K562 (cell line): Measurements from ENCODE around the gene PRR7. TPM values are rescaled to one million over a fixed set of nuclear protein-coding genes. Genes with fewer than 3 reads are reported as not detected.
A peak's percentile ranks its signal among the peaks of the same experiment; 100 is the strongest.

ENCODE experiments used
- CSDE1 ChIP-seq, 2 experiments: fragments of 450-650 bp; IDR thresholded peaks; 2 replicates each; pipeline ENCODE4 v1.6.1; 2016; ENCODE audit warnings: mild to moderate bottlenecking in 1 of 2
- CTBP1 ChIP-seq: fragments of 450-650 bp; IDR thresholded peaks from 2 replicates; pipeline ENCODE4 v1.6.1; 2016; ENCODE audit warnings: borderline replicate concordance
- GABPA ChIP-seq: fragments of 200-800 bp; sonication (Bioruptor generic); conservative IDR thresholded peaks from 2 replicates; pipeline ENCODE4 v1.6.1; 2016; ENCODE audit warnings: low read depth, missing genetic modification characterization, missing compliant biosample characterization
- NELFE ChIP-seq: IDR thresholded peaks from 2 replicates; pipeline ENCODE4 v1.6.1; 2011; ENCODE audit warnings: mild to moderate bottlenecking; ENCODE audit not compliant: insufficient read depth, insufficient read length
- RBM14 ChIP-seq: fragments of 200-400 bp; formaldehyde crosslinking; IDR thresholded peaks from 2 replicates; pipeline ENCODE4 v1.6.1; 2018; ENCODE audit warnings: low read depth, mild to moderate bottlenecking, low read length, moderate library complexity, borderline replicate concordance; ENCODE audit not compliant: insufficient read depth
- RFX1 ChIP-seq: fragments of 450-650 bp; IDR thresholded peaks from 2 replicates; pipeline ENCODE4 v1.6.1; 2016; ENCODE audit warnings: mild to moderate bottlenecking, moderate library complexity
- TAF15 ChIP-seq: fragments of 200-400 bp; formaldehyde crosslinking; IDR thresholded peaks from 2 replicates; pipeline ENCODE4 v1.6.1; 2017; ENCODE audit warnings: mild to moderate bottlenecking, low read depth, low read length, moderate library complexity
- TRIM24 ChIP-seq, 2 experiments: fragments of 450-650 bp; IDR thresholded peaks; 2 replicates each; pipeline ENCODE4 v1.6.1; 2016
- ZNF12 ChIP-seq: sonication (generic); formaldehyde crosslinking; IDR thresholded peaks from 2 replicates; pipeline ENCODE4 v1.4.0; 2020; ENCODE audit warnings: mild to moderate bottlenecking, missing genetic modification reagents
- polyA plus RNA-seq, 8 experiments: library from polyadenylated mRNA; depleted of rRNA in 4 of 8; stranded (reverse) in 5 of 8; unstranded in 3 of 8; fragments of >200 nt; fragmentation: Nextera tagmentation in 2 of 8; fragmentation: Illumina TruSeq in 1 of 8; extraction: Ambion mirVana in 2 of 8; extraction: Trizol in 1 of 8; gene quantifications; 2 replicates each; pipeline versions ENCODE4 v1.2.1 to v1.2.3, GENCODE V29; 2011 to 2014; ENCODE audit warnings: inconsistent platforms in 1 of 8, missing spikeins in 1 of 8
- total RNA-seq, 7 experiments: library from RNA; depleted of rRNA in 6 of 7; stranded (reverse); fragments of >200 nt in 6 of 7; fragmentation: Illumina TruSeq in 2 of 7; extraction: Trizol in 2 of 7; gene quantifications; 2 replicates each; pipeline versions ENCODE4 v1.2.1 to v1.2.3, GENCODE V29; 2011 to 2021; ENCODE audit warnings: low replicate concordance in 1 of 7
- TF ChIP-seq, protein P1 (sequence below): fragments of 150-350 bp; conservative IDR thresholded peaks from 2 replicates; pipeline ENCODE4 v1.6.1; 2014; ENCODE audit warnings: low read length
- TF ChIP-seq, protein P2 (sequence below): sonication (generic); formaldehyde crosslinking; IDR thresholded peaks from 2 replicates; pipeline ENCODE4 v1.8.1; 2023; ENCODE audit warnings: mild to moderate bottlenecking, missing genetic modification reagents
- TF ChIP-seq, protein P3 (sequence below): fragments of 200-800 bp; sonication (Bioruptor generic); IDR thresholded peaks from 2 replicates; pipeline ENCODE4 v1.6.1; 2016; ENCODE audit warnings: missing genetic modification characterization, missing compliant biosample characterization

Gene PRR7
- total and polyA plus RNA-seq, 9 of the 15 experiments (the other 6 are each of a cell fraction or from before 2014, with no cell fraction given), result 0.80 to 11.3 (median 10.4) TPM; not detected in 4

DNA sequence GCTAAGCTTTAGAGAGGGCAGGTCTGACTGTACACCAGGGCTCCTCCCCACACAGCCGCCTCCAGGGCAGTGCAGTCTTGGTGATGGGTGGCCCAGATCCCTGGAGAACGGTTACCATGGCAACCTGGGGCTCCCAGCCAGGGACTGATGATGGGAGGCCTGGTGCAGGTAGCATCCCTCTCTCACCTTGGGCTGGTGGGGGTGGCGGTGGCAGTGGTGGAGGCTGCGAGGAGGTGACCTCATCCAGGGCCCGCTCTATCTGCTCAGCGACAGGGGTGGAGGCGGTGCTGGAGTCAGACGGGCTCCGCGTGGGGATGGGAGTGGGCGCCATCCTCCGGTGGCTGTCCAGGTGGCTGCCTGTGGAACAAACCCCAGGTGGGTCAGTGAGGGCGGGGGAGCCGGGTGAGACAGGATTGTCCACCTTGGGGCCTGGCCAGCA, 12.3 kb downstream of the PRR7 start (continued):
- TF ChIP-seq, protein P1, sequence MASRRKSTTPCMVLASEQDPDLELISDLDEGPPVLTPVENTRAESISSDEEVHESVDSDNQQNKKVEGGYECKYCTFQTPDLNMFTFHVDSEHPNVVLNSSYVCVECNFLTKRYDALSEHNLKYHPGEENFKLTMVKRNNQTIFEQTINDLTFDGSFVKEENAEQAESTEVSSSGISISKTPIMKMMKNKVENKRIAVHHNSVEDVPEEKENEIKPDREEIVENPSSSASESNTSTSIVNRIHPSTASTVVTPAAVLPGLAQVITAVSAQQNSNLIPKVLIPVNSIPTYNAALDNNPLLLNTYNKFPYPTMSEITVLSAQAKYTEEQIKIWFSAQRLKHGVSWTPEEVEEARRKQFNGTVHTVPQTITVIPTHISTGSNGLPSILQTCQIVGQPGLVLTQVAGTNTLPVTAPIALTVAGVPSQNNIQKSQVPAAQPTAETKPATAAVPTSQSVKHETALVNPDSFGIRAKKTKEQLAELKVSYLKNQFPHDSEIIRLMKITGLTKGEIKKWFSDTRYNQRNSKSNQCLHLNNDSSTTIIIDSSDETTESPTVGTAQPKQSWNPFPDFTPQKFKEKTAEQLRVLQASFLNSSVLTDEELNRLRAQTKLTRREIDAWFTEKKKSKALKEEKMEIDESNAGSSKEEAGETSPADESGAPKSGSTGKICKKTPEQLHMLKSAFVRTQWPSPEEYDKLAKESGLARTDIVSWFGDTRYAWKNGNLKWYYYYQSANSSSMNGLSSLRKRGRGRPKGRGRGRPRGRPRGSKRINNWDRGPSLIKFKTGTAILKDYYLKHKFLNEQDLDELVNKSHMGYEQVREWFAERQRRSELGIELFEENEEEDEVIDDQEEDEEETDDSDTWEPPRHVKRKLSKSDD, result no peak
- TF ChIP-seq, protein P2, sequence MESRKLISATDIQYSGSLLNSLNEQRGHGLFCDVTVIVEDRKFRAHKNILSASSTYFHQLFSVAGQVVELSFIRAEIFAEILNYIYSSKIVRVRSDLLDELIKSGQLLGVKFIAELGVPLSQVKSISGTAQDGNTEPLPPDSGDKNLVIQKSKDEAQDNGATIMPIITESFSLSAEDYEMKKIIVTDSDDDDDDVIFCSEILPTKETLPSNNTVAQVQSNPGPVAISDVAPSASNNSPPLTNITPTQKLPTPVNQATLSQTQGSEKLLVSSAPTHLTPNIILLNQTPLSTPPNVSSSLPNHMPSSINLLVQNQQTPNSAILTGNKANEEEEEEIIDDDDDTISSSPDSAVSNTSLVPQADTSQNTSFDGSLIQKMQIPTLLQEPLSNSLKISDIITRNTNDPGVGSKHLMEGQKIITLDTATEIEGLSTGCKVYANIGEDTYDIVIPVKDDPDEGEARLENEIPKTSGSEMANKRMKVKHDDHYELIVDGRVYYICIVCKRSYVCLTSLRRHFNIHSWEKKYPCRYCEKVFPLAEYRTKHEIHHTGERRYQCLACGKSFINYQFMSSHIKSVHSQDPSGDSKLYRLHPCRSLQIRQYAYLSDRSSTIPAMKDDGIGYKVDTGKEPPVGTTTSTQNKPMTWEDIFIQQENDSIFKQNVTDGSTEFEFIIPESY (CRISPR knock-in tag), result peak; percentile 75
- TF ChIP-seq CSDE1 (IDR thresholded peaks at IDR 0.05) (peak in 1 of 2 experiments; percentile 70; a peak in 1 of 4 replicates), TRIM24 (IDR thresholded peaks at IDR 0.05) (no peak), RFX1 (peak; percentile 95), TAF15 (no peak), CTBP1 (peak; percentile 73; the same call in 1 of the 2 replicates), NELFE (no peak), ZNF12 (CRISPR knock-in tag) (no peak), GABPA (tag) (no peak), RBM14 (no peak)
- TF ChIP-seq, protein P3, sequence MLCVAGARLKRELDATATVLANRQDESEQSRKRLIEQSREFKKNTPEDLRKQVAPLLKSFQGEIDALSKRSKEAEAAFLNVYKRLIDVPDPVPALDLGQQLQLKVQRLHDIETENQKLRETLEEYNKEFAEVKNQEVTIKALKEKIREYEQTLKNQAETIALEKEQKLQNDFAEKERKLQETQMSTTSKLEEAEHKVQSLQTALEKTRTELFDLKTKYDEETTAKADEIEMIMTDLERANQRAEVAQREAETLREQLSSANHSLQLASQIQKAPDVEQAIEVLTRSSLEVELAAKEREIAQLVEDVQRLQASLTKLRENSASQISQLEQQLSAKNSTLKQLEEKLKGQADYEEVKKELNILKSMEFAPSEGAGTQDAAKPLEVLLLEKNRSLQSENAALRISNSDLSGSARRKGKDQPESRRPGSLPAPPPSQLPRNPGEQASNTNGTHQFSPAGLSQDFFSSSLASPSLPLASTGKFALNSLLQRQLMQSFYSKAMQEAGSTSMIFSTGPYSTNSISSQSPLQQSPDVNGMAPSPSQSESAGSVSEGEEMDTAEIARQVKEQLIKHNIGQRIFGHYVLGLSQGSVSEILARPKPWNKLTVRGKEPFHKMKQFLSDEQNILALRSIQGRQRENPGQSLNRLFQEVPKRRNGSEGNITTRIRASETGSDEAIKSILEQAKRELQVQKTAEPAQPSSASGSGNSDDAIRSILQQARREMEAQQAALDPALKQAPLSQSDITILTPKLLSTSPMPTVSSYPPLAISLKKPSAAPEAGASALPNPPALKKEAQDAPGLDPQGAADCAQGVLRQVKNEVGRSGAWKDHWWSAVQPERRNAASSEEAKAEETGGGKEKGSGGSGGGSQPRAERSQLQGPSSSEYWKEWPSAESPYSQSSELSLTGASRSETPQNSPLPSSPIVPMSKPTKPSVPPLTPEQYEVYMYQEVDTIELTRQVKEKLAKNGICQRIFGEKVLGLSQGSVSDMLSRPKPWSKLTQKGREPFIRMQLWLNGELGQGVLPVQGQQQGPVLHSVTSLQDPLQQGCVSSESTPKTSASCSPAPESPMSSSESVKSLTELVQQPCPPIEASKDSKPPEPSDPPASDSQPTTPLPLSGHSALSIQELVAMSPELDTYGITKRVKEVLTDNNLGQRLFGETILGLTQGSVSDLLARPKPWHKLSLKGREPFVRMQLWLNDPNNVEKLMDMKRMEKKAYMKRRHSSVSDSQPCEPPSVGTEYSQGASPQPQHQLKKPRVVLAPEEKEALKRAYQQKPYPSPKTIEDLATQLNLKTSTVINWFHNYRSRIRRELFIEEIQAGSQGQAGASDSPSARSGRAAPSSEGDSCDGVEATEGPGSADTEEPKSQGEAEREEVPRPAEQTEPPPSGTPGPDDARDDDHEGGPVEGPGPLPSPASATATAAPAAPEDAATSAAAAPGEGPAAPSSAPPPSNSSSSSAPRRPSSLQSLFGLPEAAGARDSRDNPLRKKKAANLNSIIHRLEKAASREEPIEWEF (CRISPR knock-in tag), result no peak
